ENCODE measurements around the gene TMEM144.

- TF ChIP-seq CTCF (IDR thresholded peaks at IDR 0.05) (no peak), POLR2A (IDR thresholded peaks at IDR 0.05) (no peak)
These were observed 40.0 kb downstream of the TMEM144 start for GRCh38 chr4:158250321-158250720.

Data from adrenal gland (tissue), 5 donors.